DMS153 treated with DMSO at 0.1 percent for 48 hours (cell line): Measurements from ENCODE around the gene SLC29A3.

Experiments
- DNase-seq: peaks from one replicate; lab custom pipeline; 2025; ENCODE audit not compliant: unreplicated experiment; lab: John Stamatoyannopoulos, UW

Gene SLC29A3

DNA sequence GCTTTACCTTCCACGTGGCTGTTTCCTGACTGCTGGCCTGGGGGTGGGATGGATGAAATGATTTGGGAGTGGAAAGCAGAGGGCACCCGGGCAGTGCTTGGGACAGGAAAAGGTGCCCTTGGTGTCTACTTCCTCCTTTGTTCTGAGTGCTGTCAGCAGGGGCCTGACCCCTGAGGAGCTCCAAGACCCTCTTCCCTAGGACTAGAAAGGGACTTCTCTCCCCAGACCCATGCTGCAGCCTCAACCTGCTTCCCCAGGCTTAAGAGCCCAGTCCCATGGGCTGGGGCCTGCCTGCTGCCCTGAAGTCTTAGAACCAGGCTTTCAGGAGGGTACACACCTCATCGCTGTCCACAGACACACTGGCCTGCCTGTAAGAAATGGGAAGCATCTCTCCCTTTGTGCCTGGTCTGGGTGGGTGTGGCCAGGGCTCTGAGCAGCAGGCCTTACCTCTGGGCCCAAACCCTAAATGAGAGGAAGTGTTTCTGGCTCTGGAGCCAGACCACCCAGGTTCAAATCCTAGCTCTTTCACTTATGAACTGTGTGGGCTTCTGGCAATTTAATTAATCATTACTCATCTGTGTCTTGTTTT lies 90.6 kb downstream of the SLC29A3 start:
- DNase-seq: no peak
